H1 (cell line): ENCODE data around the gene MPPED2. TPM values are rescaled to one million over a fixed set of nuclear protein-coding genes. Genes with fewer than 3 reads are reported as not detected.

ENCODE experiments used
- CTCF ChIA-PET: fragments of 300-600 bp; sonication (Branson Sonifier 250); formaldehyde crosslinking; loops from one replicate; lab custom pipeline; 2021; ENCODE audit not compliant: partially characterized antibody; lab: Charles Lee
- POLR2A ChIA-PET: fragments of 300-600 bp; sonication (Branson Sonifier 250); formaldehyde crosslinking; loops from one replicate; lab custom pipeline; 2021; ENCODE audit warnings: inconsistent platforms; ENCODE audit not compliant: partially characterized antibody; lab: Charles Lee
- DNase-seq, 2 experiments: peaks; one replicate each; pipeline versions ENCODE4 v3.0.0 to v3.0.0-alpha.2; 2010 to 2022; ENCODE audit warnings: low spot score in 2 of 2, low read depth in 1 of 2, mixed read lengths in 1 of 2
- FAIRE-seq: peaks from 2 replicates; lab custom pipeline; 2011; peaks lifted over from hg19 to GRCh38; lab: Jason Lieb, UNC
- H2AFZ ChIP-seq: 2 replicates; pipeline ENCODE4 v1.8.1; 2012; ENCODE audit warnings: low read length, inconsistent platforms
- H2AK5ac ChIP-seq: 2 replicates; pipeline ENCODE4 v1.6.1; 2013; ENCODE audit warnings: low read depth, low read length
- H2BK120ac ChIP-seq: replicated peaks from 2 replicates; pipeline ENCODE3; 2013; ENCODE audit warnings: low read depth, low read length, inconsistent platforms
- H2BK12ac ChIP-seq: 2 replicates; pipeline ENCODE4 v1.6.1; 2013; ENCODE audit warnings: low read depth, low read length
- H2BK15ac ChIP-seq: 2 replicates; pipeline ENCODE4 v1.6.1; 2013; ENCODE audit warnings: low read length
- H2BK20ac ChIP-seq: 2 replicates; pipeline ENCODE4 v1.6.1; 2013; ENCODE audit warnings: low read length
- H2BK5ac ChIP-seq: 2 replicates; pipeline ENCODE4 v1.6.1; 2013; ENCODE audit warnings: low read depth, low read length
- H3K14ac ChIP-seq: 2 replicates; pipeline ENCODE4 v1.6.1; 2013; ENCODE audit warnings: inconsistent platforms; ENCODE audit not compliant: insufficient read length
- H3K18ac ChIP-seq: 2 replicates; pipeline ENCODE4 v1.6.1; 2013; ENCODE audit warnings: low read length; ENCODE audit errors: extremely low read depth
- H3K23ac ChIP-seq: 2 replicates; pipeline ENCODE4 v1.6.1; 2013; ENCODE audit warnings: inconsistent platforms; ENCODE audit not compliant: insufficient read length
- H3K23me2 ChIP-seq: 2 replicates; pipeline ENCODE4 v1.6.1; 2013; ENCODE audit warnings: low read depth, low read length
- H3K27ac ChIP-seq: 2 replicates; pipeline ENCODE4 v1.6.1; 2011; ENCODE audit warnings: low read depth, low read length, inconsistent platforms
- H3K27me3 ChIP-seq, 4 experiments: replicated peaks in 1 of 4; 1 replicate in 1 of 4; 2 replicates in 3 of 4; pipeline versions ENCODE4 v1.6.1 to v1.8.1; 2011 to 2013; ENCODE audit warnings: low read length in 3 of 4, mild to moderate bottlenecking in 3 of 4, inconsistent platforms in 2 of 4, mixed read lengths in 2 of 4, moderate library complexity in 1 of 4; ENCODE audit not compliant: control insufficient read depth in 3 of 4, insufficient read depth in 3 of 4; ENCODE audit errors: extremely low read depth in 1 of 4
- H3K36me3 ChIP-seq, 4 experiments: 2 replicates each; pipeline versions ENCODE4 v1.6.1 to v1.8.1; 2011 to 2013; ENCODE audit warnings: mild to moderate bottlenecking in 4 of 4, low read length in 3 of 4, moderate library complexity in 2 of 4, control low read depth in 1 of 4, inconsistent platforms in 1 of 4; ENCODE audit not compliant: insufficient read depth in 4 of 4, control insufficient read depth in 2 of 4
- H3K4ac ChIP-seq: replicated peaks from 2 replicates; pipeline ENCODE3; 2013; ENCODE audit warnings: low read length, low read depth, mixed read lengths, inconsistent platforms; ENCODE audit not compliant: insufficient read length
- H3K4me1 ChIP-seq, 4 experiments: replicated peaks in 1 of 4; 1 replicate in 1 of 4; 2 replicates in 3 of 4; pipeline versions ENCODE4 v1.6.1 to v1.8.1; 2011 to 2013; ENCODE audit warnings: low read length in 3 of 4, inconsistent platforms in 2 of 4, mixed read lengths in 1 of 4; ENCODE audit not compliant: insufficient read depth in 4 of 4, control insufficient read depth in 3 of 4
- H3K4me2 ChIP-seq, 2 experiments: 2 replicates each; pipeline versions ENCODE4 v1.6.1 to v1.8.1; 2011 to 2013; ENCODE audit warnings: low read depth in 2 of 2, low read length in 2 of 2, control low read depth in 1 of 2, inconsistent platforms in 1 of 2, mild to moderate bottlenecking in 1 of 2; ENCODE audit not compliant: insufficient read depth in 1 of 2
- H3K4me3 ChIP-seq, 4 experiments: fragments of 200-600, 300-600 bp in 1 of 4; sonication (generic), shearing (Covaris generic), sonication (Bioruptor Twin) in 1 of 4; 2 replicates each; pipeline versions ENCODE4 v1.5.1 to v1.8.1; 2011 to 2016; ENCODE audit warnings: low read length in 4 of 4, low read depth in 3 of 4, control low read depth in 2 of 4, inconsistent platforms in 2 of 4, mild to moderate bottlenecking in 2 of 4, mixed read lengths in 1 of 4, moderate library complexity in 1 of 4; ENCODE audit not compliant: insufficient read depth in 2 of 4; ENCODE audit errors: extremely low read depth in 1 of 4
- H3K56ac ChIP-seq: replicated peaks from 2 replicates; pipeline ENCODE3; 2013; ENCODE audit warnings: low read depth, mild to moderate bottlenecking, mixed read lengths, low read length, inconsistent platforms; ENCODE audit not compliant: insufficient read length
- H3K79me1 ChIP-seq: 2 replicates; pipeline ENCODE4 v1.6.1; 2013; ENCODE audit warnings: low read depth, low read length, control low read depth
- H3K79me2 ChIP-seq, 2 experiments: 2 replicates each; pipeline versions ENCODE4 v1.6.1 to v1.8.1; 2012 to 2013; ENCODE audit warnings: low read length in 2 of 2, mild to moderate bottlenecking in 2 of 2, inconsistent platforms in 1 of 2; ENCODE audit not compliant: insufficient read depth in 2 of 2, control insufficient read depth in 1 of 2
- H3K9ac ChIP-seq, 4 experiments: replicated peaks in 1 of 4; 1 replicate in 1 of 4; 2 replicates in 3 of 4; pipeline versions ENCODE4 v1.6.1 to v1.8.1; 2011 to 2013; ENCODE audit warnings: low read depth in 3 of 4, low read length in 3 of 4, control low read depth in 2 of 4, mild to moderate bottlenecking in 2 of 4, moderate library complexity in 2 of 4, inconsistent platforms in 1 of 4; ENCODE audit errors: extremely low read depth in 1 of 4
- H3K9me3 ChIP-seq, 2 experiments: 2 replicates each; pipeline versions ENCODE4 v1.6.1 to v1.8.1; 2012 to 2013; ENCODE audit warnings: mild to moderate bottlenecking in 2 of 2, moderate library complexity in 2 of 2, control low read depth in 1 of 2, inconsistent platforms in 1 of 2, low read depth in 1 of 2, low read length in 1 of 2, mixed read lengths in 1 of 2; ENCODE audit not compliant: insufficient read depth in 2 of 2
- H4K20me1 ChIP-seq, 2 experiments: replicated peaks in 1 of 2; 2 replicates each; pipeline versions ENCODE3 to v1.8.1; 2011 to 2013; ENCODE audit warnings: inconsistent platforms in 2 of 2, low read length in 2 of 2, mild to moderate bottlenecking in 1 of 2; ENCODE audit not compliant: insufficient read depth in 2 of 2, control insufficient read depth in 1 of 2
- H4K5ac ChIP-seq: 2 replicates; pipeline ENCODE4 v1.6.1; 2013; ENCODE audit warnings: low read length, low read depth, mixed read lengths, inconsistent platforms; ENCODE audit not compliant: insufficient read length
- H4K8ac ChIP-seq: 2 replicates; pipeline ENCODE4 v1.8.0; 2013; ENCODE audit warnings: mild to moderate bottlenecking, moderate library complexity, low read length, inconsistent platforms; ENCODE audit not compliant: insufficient read depth; ENCODE audit errors: extremely low read depth
- H4K91ac ChIP-seq: replicated peaks from 2 replicates; pipeline ENCODE3; 2013; ENCODE audit warnings: low read length, mixed read lengths, inconsistent platforms; ENCODE audit not compliant: insufficient read length
- CTBP2 ChIP-seq: IDR thresholded peaks from 2 replicates; pipeline ENCODE4 v1.7.0; 2011; ENCODE audit warnings: borderline replicate concordance, mild to moderate bottlenecking, moderate library complexity, mixed read lengths, low read length; ENCODE audit not compliant: insufficient read depth, insufficient read length
- HDAC2 ChIP-seq, 2 experiments: fragments of 300-600 bp in 1 of 2; sonication (generic) in 1 of 2; IDR thresholded peaks; 2 replicates each; pipeline ENCODE4 v1.6.1; 2011 to 2012; ENCODE audit warnings: low read depth in 2 of 2, low read length in 2 of 2, mild to moderate bottlenecking in 2 of 2, moderate library complexity in 2 of 2, borderline replicate concordance in 1 of 2, inconsistent platforms in 1 of 2
- POLR2A ChIP-seq, 2 experiments: IDR thresholded peaks; 1 replicate in 1 of 2; 2 replicates in 1 of 2; pipeline ENCODE4 v1.6.1; 2011; ENCODE audit warnings: low read depth in 2 of 2, low read length in 2 of 2, mild to moderate bottlenecking in 2 of 2; ENCODE audit errors: control extremely low read depth in 1 of 2
- POU5F1 ChIP-seq: IDR thresholded peaks from 2 replicates; pipeline ENCODE4 v1.6.1; 2011; ENCODE audit warnings: low read depth, mild to moderate bottlenecking, low read length, moderate library complexity
- SUZ12 ChIP-seq: fragments of 200-600 bp; sonication (generic); IDR thresholded peaks from 2 replicates; pipeline ENCODE4 v1.6.1; 2012; ENCODE audit warnings: mild to moderate bottlenecking, inconsistent platforms, low read length, moderate library complexity, mixed read lengths
- WGBS, 2 experiments: shearing (Covaris generic) in 1 of 2; methylation state at CpG; one replicate each; pipeline versions ENCODE4 v1.1.6 to v1.1.7; 2013 to 2015; ENCODE audit warnings: low lambda C conversion rate in 2 of 2, mixed read lengths in 2 of 2, inconsistent platforms in 1 of 2, low coverage in 1 of 2, missing lambda C conversion rate in 1 of 2; ENCODE audit not compliant: insufficient replicate concordance in 2 of 2, insufficient coverage in 1 of 2, insufficient read length in 1 of 2; ENCODE audit errors: extremely low coverage in 1 of 2, missing lambda C conversion rate in 1 of 2; 5-methylcytosine and 5-hydroxymethylcytosine counted together
- polyA plus RNA-seq, 7 experiments: library from polyadenylated mRNA; depleted of rRNA in 3 of 7; stranded (reverse) in 5 of 7; unstranded in 2 of 7; fragments of >200 nt in 5 of 7; fragments of 200-250 nt in 2 of 7; gene quantifications; 1 replicate in 5 of 7; 2 replicates in 1 of 7; 4 replicates in 1 of 7; pipeline versions ENCODE4 v1.2.1 to v1.2.3, GENCODE V29; 2011 to 2013; ENCODE audit warnings: missing spikeins in 2 of 7, mixed read lengths in 2 of 7
- total RNA-seq: library from RNA; stranded (reverse); fragmentation: NEBNext Ultra II Directional; extraction: Animal tissue kit (Norgen Biotek cat#: 25700); gene quantifications from 2 replicates; pipeline ENCODE4 v1.2.1, GENCODE V29; 2021

Gene MPPED2
- total and polyA plus RNA-seq, 2 of the 8 experiments (the other 6 are each of a cell fraction or from before 2014, with no cell fraction given) = 1.3 to 3.5 TPM

GRCh38 chr11:30550022-30550542, 36.1 kb downstream of the MPPED2 start:
- Histone ChIP-seq H4K20me1 (no peaks in the 10 kb centered on the region), H4K8ac (no peak overlapping the region), H3K79me2 (no peaks in the 10 kb centered on the region), H3K14ac (no peak overlapping the region), H3K18ac (no peak overlapping the region), H3K27ac (no peak overlapping the region), H2BK15ac (no peak overlapping the region), H3K4ac (no peak overlapping the region), H2BK5ac (no peak overlapping the region), H3K4me3 (no peak overlapping the region), H3K4me2 (no peak overlapping the region), H3K79me1 (no peaks in the 10 kb centered on the region), H3K27me3 (peaks cover 0 to 9% (median 2%) of the 10 kb centered on the region in 4 experiments; a peak in 4 of 7 replicates), H2BK12ac (no peak overlapping the region), H3K9ac (no peak overlapping the region), H4K5ac (no peak overlapping the region), H2AFZ (no peak overlapping the region), H2BK20ac (peak overlapping the region; percentile 64; the same call in 1 of the 2 replicates), H3K9me3 (no peaks in the 10 kb centered on the region), H4K91ac (no peak overlapping the region), H2AK5ac (no peak overlapping the region), H3K56ac (no peak overlapping the region), H3K23ac (no peak overlapping the region), H2BK120ac (no peak overlapping the region), H3K4me1 (peaks cover 5 to 32% (median 21%) of the 10 kb centered on the region in 4 experiments), H3K23me2 (no peaks in the 10 kb centered on the region), H3K36me3 (no peaks in the 10 kb centered on the region)
- 77% methylated on average over 4 of the region's 4 CpGs; no CpG with 5 or more reads in 1 of the 2 experiments for WGBS, 2 experiments
- FAIRE-seq (no peak), DNase-seq (no peak)
- POLR2A ChIA-PET = interaction anchor here (1.0 kb wide), 1 partner anchor 32 kb away, joined by 3 read pairs; no protein-coding TSS in a partner anchor
- CTCF ChIA-PET = interaction anchor here (1.0 to 1.3 kb wide), 3 partner anchors 11 to 104 kb away, joined by 3 read pairs; no protein-coding TSS in a partner anchor
- TF ChIP-seq CTBP2 = no peak
- TF ChIP-seq POU5F1 = no peak
- TF ChIP-seq SUZ12 = no peak
- TF ChIP-seq POLR2A (IDR thresholded peaks at IDR 0.05; ENCODE audit: control extremely low read depth in 1 of 2, low read depth in 2 of 2, low read length in 2 of 2) = no peak
- no peak for TF ChIP-seq HDAC2 (IDR thresholded peaks at IDR 0.05; ENCODE audit: borderline replicate concordance in 1 of 2, low read depth in 2 of 2, low read length in 2 of 2)
